Placental pericyte (primary cell): ENCODE measurements around the gene CNTROB. TPM values are rescaled to one million over a fixed set of nuclear protein-coding genes. Genes with fewer than 3 reads are reported as not detected.

ENCODE experiments used
- small RNA-seq: library from RNA; depleted of rRNA; stranded (forward); fragments of <200 nt; gene quantifications from one replicate; pipeline ENCODE3, GENCODE V24; 2012; ENCODE audit warnings: low replicate concordance
- total RNA-seq: library from RNA; depleted of rRNA; stranded (reverse); fragments of >200 nt; gene quantifications from 2 replicates; pipeline ENCODE4 v1.2.3, GENCODE V29; 2012

CNTROB gene, protein sequence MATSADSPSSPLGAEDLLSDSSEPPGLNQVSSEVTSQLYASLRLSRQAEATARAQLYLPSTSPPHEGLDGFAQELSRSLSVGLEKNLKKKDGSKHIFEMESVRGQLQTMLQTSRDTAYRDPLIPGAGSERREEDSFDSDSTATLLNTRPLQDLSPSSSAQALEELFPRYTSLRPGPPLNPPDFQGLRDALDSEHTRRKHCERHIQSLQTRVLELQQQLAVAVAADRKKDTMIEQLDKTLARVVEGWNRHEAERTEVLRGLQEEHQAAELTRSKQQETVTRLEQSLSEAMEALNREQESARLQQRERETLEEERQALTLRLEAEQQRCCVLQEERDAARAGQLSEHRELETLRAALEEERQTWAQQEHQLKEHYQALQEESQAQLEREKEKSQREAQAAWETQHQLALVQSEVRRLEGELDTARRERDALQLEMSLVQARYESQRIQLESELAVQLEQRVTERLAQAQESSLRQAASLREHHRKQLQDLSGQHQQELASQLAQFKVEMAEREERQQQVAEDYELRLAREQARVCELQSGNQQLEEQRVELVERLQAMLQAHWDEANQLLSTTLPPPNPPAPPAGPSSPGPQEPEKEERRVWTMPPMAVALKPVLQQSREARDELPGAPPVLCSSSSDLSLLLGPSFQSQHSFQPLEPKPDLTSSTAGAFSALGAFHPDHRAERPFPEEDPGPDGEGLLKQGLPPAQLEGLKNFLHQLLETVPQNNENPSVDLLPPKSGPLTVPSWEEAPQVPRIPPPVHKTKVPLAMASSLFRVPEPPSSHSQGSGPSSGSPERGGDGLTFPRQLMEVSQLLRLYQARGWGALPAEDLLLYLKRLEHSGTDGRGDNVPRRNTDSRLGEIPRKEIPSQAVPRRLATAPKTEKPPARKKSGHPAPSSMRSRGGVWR
- 19.3 and 37.2 TPM in 2 replicates for total RNA-seq

DNA sequence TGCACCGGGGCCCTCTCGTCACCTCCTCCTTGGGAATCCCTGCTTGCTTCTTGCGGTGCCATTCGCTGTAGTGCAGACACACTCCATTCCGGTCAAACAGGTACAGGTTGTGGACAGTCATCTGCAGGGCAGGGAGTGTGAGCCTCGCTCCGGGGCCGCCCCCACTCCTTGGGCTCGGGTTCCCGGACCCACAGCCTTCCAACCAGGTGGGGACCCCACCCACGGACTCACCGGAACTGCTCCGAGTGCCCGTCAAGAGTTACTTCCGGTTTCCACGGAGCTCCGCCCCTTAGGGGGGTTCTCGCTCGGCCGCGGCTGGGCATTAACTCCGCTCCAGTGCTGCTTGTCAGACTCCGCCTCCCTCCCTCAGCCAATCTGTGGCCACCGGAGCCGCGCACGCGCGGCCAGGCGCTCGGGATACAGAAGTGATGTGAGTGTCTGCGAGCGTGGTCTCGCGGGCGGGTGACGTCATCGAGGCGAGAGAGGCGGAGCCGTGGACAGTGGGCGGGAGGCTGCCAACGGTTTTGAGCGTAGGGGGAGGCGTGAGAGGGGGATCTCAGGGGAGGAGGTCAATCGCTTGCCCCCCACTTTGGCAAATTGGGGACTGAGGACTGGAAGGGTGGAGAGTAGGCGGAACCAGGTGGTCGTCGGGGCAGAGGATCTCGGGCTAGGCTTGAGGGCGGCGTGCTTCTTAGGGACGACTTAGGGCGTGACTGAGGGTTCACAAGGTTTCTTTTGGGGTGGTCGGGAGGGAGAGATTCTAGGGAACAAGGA lies at the start of gene CNTROB, which contains the start of gene TRAPPC1:
TSS of gene CNTROB (plus strand) at position 498 of the 774 bp plus-strand sequence. CDS start 874 bp downstream, outside the sequence.
TSS of gene TRAPPC1 (minus strand) at position 238 of the 774 bp plus-strand sequence. CDS start at position 121, 117 bp downstream.

DNA sequence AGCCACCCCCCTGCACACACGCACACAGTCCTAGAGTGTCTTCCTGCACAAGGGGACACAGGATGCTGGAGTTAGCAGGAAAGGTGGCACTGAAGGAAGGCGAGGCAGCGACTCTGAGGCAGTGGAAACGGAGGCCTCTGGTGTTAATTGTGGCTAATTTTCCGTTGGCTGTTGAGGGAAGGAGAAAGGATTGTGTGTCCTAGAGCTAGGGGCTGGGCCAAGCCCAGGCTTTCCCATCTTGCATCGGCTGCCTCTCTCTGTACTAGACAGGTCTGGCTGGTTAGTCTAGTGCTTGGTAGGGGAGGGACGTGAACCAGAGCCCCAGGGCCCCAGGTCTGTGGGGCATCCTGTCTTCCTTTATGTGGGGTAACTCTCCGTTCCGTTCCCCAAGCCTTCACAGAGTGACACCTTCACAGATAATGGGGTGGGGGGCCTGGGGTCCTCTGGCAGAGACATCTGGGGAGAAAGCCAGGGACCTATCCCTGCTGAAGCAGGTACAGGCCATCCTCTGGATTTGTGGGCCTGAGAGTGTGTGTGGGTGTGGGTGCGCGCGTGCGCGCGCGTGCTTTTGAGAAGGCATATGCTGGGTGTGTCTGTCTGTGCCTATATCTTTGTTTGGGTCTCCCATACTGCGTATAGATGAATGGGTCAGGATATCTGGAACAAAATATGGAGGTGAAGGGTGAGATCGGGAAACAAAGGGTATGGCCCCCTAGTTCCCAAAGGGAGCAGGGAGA lies 43.7 kb upstream of the CNTROB start, which contains the start of gene CHD3:
TSS of gene CHD3 (plus strand) at position 606 of the 737 bp plus-strand sequence. CDS start 212 bp downstream, outside the sequence.

DNA sequence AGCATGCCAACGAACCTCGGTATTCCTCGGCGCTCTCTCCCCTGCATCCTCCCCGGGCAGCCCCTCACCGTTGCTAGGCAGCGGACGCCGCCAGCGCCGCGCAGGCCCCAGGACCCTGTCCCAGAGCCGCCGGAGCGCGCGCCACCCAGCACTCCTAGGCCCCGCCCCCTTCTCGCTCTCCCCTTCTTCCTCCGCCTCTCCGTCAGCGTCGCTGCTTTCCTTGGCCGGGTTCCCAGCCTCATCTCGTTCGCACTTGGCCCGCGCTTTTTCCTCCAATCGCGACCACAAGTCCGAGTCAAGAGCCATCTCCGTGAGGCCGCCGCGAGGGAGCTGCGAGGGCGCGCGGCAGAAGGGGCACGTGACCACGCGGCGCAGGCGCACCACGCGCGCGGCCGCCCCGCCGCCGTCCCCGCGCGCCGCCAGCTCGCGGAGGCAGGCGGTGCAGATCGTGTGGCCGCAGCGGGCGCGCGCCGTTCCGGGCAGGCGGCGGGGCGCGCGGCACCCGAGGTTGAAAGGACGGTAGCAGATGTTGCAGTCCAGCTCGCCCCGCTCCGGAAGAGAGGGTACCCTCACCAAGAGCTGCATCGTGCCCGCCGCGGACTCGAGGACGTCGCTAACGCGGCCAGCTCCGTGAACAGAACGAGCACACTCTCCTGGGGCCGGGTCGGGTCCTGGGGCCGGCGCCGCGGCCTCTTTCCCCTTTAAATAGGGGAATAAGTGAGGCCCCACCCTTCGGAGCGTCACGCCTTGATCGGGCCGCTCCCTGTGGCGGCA lies 16.2 kb upstream of the CNTROB start, which contains the start of gene RNF227:
TSS of gene RNF227 (minus strand) at position 679 of the 774 bp plus-strand sequence. CDS start at position 585, 94 bp downstream.

DNA sequence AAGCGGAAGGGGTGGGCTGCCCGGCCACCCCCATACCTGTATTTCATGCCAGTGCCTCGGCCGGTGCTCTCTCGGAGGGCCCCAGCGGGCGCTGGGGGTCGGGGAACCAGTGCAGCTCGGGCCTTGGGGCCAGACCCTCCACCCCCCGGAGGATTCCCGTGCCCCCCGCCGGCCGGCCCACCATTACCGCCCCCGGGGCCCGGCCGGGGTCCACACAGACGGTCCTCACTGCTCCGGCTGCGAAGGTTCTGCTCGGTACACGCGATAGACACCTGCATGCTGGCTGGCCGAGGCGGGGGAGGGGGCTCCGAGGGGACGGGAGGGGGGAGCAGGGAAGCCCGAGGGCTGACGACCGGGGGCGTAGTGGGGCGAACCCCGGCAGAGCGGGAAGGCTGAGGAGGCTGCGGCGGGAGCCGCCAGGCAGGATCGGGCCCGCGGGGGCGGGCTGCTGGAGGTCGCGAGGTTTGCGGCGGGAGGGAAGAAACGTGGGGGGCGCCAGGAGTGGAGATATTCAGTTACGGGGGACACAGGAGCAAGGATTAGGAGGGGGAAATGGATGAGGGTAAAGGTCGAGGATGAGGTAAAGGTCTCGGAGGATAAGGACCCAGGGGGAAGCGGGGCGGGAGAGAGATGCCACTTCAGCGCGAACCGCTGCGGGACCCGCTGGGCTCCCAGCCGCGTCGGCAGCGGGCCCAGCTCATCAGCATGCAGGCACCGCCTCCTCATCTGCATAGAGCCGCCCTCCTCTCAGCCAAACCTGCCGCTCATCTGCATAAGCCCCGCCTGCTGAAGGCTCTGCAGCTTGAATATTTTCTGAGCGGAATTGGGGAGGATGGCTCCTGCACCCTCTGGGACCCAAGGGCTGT lies 2.6 kb upstream of the CNTROB start, which contains the start of gene KCNAB3:
TSS of gene KCNAB3 (minus strand) at position 699 of the 866 bp plus-strand sequence. CDS start at position 278, 421 bp downstream.

Small RNAs within 50 kb of the gene (small RNA-seq; reads per million reads assigned to genes)
- 3.4 reads per million, percentile 82 among the genes with 10 or more reads in this experiment for gene SCARNA21

Other genes starting within 250 kb of the CNTROB start
- 56.4 and 82.5 TPM in 2 replicates for gene TP53, start 244.7 kb upstream of the CNTROB start, total RNA-seq
- gene WRAP53, start 243.7 kb upstream of the CNTROB start, total RNA-seq = 3.3 and 15.7 TPM in 2 replicates
- 0.72 and 1.5 TPM in 2 replicates for gene EFNB3, start 227.0 kb upstream of the CNTROB start, total RNA-seq
- 0.88 TPM in 1 of 2 replicates, not detected in the other for gene DNAH2, start 214.5 kb upstream of the CNTROB start, total RNA-seq
- 7.2 and 8.0 TPM in 2 replicates for gene KDM6B, start 98.0 kb upstream of the CNTROB start, total RNA-seq
- 1.4 and 10.7 TPM in 2 replicates for gene TMEM88, start 77.1 kb upstream of the CNTROB start, total RNA-seq
- 37.7 and 40.0 TPM in 2 replicates for gene NAA38, start 74.6 kb upstream of the CNTROB start, total RNA-seq
- gene CYB5D1, start 74.2 kb upstream of the CNTROB start, total RNA-seq = 6.1 and 8.0 TPM in 2 replicates
- 56.3 and 73.5 TPM in 2 replicates for gene CHD3, start 43.4 kb upstream of the CNTROB start, total RNA-seq
- 1.1 and 6.2 TPM in 2 replicates for gene RNF227, start 15.9 kb upstream of the CNTROB start, total RNA-seq
- gene KCNAB3, start 2.4 kb upstream of the CNTROB start, total RNA-seq = 1.9 TPM in 1 of 2 replicates, not detected in the other
- gene TRAPPC1, start 260 bp upstream of the CNTROB start, total RNA-seq = 47.0 and 68.7 TPM in 2 replicates
- gene GUCY2D, start 70.4 kb downstream of the CNTROB start, total RNA-seq = not detected in 2 replicates
- gene ALOX15B, start 106.9 kb downstream of the CNTROB start, total RNA-seq = under 0.01 TPM in 1 of 2 replicates, not detected in the other
- not detected in 2 replicates for gene ALOX12B, start 155.5 kb downstream of the CNTROB start, total RNA-seq
- under 0.01 TPM in 1 of 2 replicates, not detected in the other for gene ALOXE3, start 186.3 kb downstream of the CNTROB start, total RNA-seq
- under 0.01 TPM in 1 of 2 replicates, not detected in the other for gene HES7, start 191.9 kb downstream of the CNTROB start, total RNA-seq
- gene PER1, start 220.2 kb downstream of the CNTROB start, total RNA-seq = 6.2 and 14.2 TPM in 2 replicates
- 5.0 TPM in 2 replicates for gene VAMP2, start 230.7 kb downstream of the CNTROB start, total RNA-seq
- 7.7 and 23.8 TPM in 2 replicates for gene TMEM107, start 244.2 kb downstream of the CNTROB start, total RNA-seq